ENCODE data around the gene ZDHHC12. TPM values are rescaled to one million over a fixed set of nuclear protein-coding genes. Genes with fewer than 3 reads are reported as not detected.

The ZDHHC12 gene
- total and polyA plus RNA-seq, 2 of the 13 experiments (the other 11 are each of a cell fraction or from before 2014, with no cell fraction given), result 25.4 to 28.0 TPM

DNA sequence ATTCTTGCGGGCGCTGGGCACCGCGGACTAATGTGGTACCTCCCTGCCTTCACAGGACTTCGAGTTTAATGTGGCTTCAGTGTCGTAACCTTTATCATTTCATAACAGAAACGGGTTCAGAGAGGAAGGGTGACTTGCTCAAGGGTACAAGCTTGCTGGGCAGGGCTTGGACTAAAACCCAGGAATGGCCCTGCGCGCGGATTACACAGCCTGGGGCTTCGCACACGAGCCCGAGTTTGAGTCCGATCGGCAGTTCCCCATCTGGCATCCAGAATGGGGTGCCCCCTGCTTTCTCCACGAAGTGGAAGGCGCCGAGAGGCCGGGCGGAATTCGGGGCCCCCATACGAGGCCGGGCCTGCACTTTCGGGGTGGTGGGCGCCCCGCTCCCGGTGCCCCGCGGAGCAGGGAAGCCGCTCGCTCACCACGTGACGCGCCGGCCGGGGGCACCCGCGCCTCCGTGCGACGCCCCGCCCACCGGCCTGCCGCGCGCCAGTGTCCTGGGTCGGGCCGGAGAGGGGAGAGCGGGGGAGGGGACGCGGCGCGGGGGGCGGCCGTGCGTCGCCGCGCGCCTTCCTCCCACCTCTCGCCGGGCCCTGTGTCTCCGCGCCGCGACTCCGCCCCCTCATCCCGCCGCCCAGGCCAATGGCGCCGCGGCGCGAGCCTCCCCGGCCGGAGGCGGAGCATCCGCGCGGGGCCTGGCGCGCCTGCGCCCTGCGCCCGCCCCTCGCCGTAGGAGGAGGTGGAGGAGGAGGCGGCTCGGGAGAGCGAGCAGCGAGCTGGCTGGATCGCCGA, 35.2 kb downstream of the ZDHHC12 start, which contains the start of gene SET (continued):
- TF ChIP-seq CREB3 (CRISPR knock-in tag; IDR thresholded peaks at IDR 0.05) (no peak), GTF2F1 (IDR thresholded peaks at IDR 0.05; ENCODE audit: low read length) (no peak), ZNF674 (CRISPR knock-in tag; IDR thresholded peaks at IDR 0.05; ENCODE audit: low read depth) (0 out of 2 replicates have a peak, but pooled peaks have one; percentile 45), SIN3B (IDR thresholded peaks at IDR 0.05; ENCODE audit: low read length) (no peak), HNF4A (CRISPR knock-in tag; IDR thresholded peaks at IDR 0.05) (no peak), SMARCE1 (IDR thresholded peaks at IDR 0.05; ENCODE audit: borderline replicate concordance) (no peak), ZNF446 (CRISPR knock-in tag; IDR thresholded peaks at IDR 0.05) (0 out of 2 replicates have a peak, but pooled peaks have one; percentile 37), ZNF430 (CRISPR knock-in tag; IDR thresholded peaks at IDR 0.05) (no peak; the same call in 1 of the 2 replicates), SYNCRIP (IDR thresholded peaks at IDR 0.05; ENCODE audit: insufficient read depth, low read depth, low read length) (no peak), TAF1 (CRISPR knock-in tag; IDR thresholded peaks at IDR 0.05) (peak; percentile 47; the same call in 1 of the 2 replicates), ZNF724P (CRISPR knock-in tag; IDR thresholded peaks at IDR 0.05; ENCODE audit: borderline replicate concordance) (no peak), ZHX1 (CRISPR knock-in tag; IDR thresholded peaks at IDR 0.05; ENCODE audit: low read depth) (no peak), CEBPG (CRISPR knock-in tag; IDR thresholded peaks at IDR 0.05) (no peak; the same call in 1 of the 2 replicates), TBP (CRISPR knock-in tag; IDR thresholded peaks at IDR 0.05) (no peak), SCMH1 (CRISPR knock-in tag; IDR thresholded peaks at IDR 0.05; ENCODE audit: borderline replicate concordance) (no peak), HBP1 (CRISPR knock-in tag; IDR thresholded peaks at IDR 0.05; ENCODE audit: low read depth) (no peak), SETDB1 (CRISPR knock-in tag; IDR thresholded peaks at IDR 0.05; ENCODE audit: borderline replicate concordance) (no peak), ZNF891 (CRISPR knock-in tag; IDR thresholded peaks at IDR 0.05) (no peak), PRPF4 (IDR thresholded peaks at IDR 0.05; ENCODE audit: low read depth, low read length, poor library complexity, severe bottlenecking) (no peak)
- TF ChIP-seq, protein P1, sequence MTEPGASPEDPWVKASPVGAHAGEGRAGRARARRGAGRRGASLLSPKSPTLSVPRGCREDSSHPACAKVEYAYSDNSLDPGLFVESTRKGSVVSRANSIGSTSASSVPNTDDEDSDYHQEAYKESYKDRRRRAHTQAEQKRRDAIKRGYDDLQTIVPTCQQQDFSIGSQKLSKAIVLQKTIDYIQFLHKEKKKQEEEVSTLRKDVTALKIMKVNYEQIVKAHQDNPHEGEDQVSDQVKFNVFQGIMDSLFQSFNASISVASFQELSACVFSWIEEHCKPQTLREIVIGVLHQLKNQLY (CRISPR knock-in tag; IDR thresholded peaks at IDR 0.05), result peak; percentile 30; the same call in 1 of the 2 replicates
- TF ChIP-seq, protein P2, sequence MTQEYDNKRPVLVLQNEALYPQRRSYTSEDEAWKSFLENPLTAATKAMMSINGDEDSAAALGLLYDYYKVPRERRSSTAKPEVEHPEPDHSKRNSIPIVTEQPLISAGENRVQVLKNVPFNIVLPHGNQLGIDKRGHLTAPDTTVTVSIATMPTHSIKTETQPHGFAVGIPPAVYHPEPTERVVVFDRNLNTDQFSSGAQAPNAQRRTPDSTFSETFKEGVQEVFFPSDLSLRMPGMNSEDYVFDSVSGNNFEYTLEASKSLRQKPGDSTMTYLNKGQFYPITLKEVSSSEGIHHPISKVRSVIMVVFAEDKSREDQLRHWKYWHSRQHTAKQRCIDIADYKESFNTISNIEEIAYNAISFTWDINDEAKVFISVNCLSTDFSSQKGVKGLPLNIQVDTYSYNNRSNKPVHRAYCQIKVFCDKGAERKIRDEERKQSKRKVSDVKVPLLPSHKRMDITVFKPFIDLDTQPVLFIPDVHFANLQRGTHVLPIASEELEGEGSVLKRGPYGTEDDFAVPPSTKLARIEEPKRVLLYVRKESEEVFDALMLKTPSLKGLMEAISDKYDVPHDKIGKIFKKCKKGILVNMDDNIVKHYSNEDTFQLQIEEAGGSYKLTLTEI (CRISPR knock-in tag; conservative IDR thresholded peaks at IDR 0.05), result no peak

Data from HepG2 (cell line).